Ureter (tissue), 1 donor: ENCODE measurements around the gene SOX6. TPM values are rescaled to one million over a fixed set of nuclear protein-coding genes. Genes with fewer than 3 reads are reported as not detected.

Experiments
- DNase-seq: peaks from one replicate; pipeline ENCODE4 v3.0.0-alpha.2; 2020; ENCODE audit warnings: low spot score
- total RNA-seq: library from RNA; stranded (reverse); gene quantifications from one replicate; pipeline ENCODE4 v1.2.4, GENCODE V29; 2023
- donor health status: DM: yes; HTN: yes; CAD: no.

SOX6 gene
- total RNA-seq, 1 donor from 2014 or later, result 6.4 TPM

GRCh38 chr11:16317712-16318111 is 38.6 kb downstream of the SOX6 start:
- DNase-seq, result no peak

- no peak for DNase-seq
Measured at GRCh38 chr11:16313846-16314245, 42.5 kb downstream of the SOX6 start.

GRCh38 chr11:16312233-16312765 is 44.0 kb downstream of the SOX6 start:
- no peak for DNase-seq

GRCh38 chr11:16311831-16312230 is 44.5 kb downstream of the SOX6 start:
- DNase-seq, result no peak

GRCh38 chr11:16310943-16311342 is 45.4 kb downstream of the SOX6 start:
- DNase-seq, result no peak

- DNase-seq, result no peak
Measured at GRCh38 chr11:16309226-16309625, 47.1 kb downstream of the SOX6 start.

- DNase-seq, result no peak
Measured at GRCh38 chr11:16301462-16301861, 54.9 kb downstream of the SOX6 start.

GRCh38 chr11:16299884-16300782 is 56.2 kb downstream of the SOX6 start:
- DNase-seq, result no peak

GRCh38 chr11:16299390-16299789 is 57.0 kb downstream of the SOX6 start:
- no peak for DNase-seq

- no peak for DNase-seq
Measured at GRCh38 chr11:16297332-16297731, 59.0 kb downstream of the SOX6 start.

GRCh38 chr11:16296273-16296672 is 60.1 kb downstream of the SOX6 start:
- no peak for DNase-seq

GRCh38 chr11:16295592-16295991 is 60.8 kb downstream of the SOX6 start:
- DNase-seq, result no peak

- DNase-seq, result no peak
Measured at GRCh38 chr11:16293204-16293681, 63.1 kb downstream of the SOX6 start.

GRCh38 chr11:16292167-16292859 is 64.0 kb downstream of the SOX6 start:
- DNase-seq, result no peak

- no peak for DNase-seq
Measured at GRCh38 chr11:16291729-16292128, 64.6 kb downstream of the SOX6 start.

- no peak for DNase-seq
Measured at GRCh38 chr11:16289541-16289940, 66.8 kb downstream of the SOX6 start.

- no peak for DNase-seq
Measured at GRCh38 chr11:16287630-16288280, 68.6 kb downstream of the SOX6 start.

- DNase-seq, result no peak
Measured at GRCh38 chr11:16286095-16286494, 70.3 kb downstream of the SOX6 start.

- peak; percentile 60 for DNase-seq
Measured at GRCh38 chr11:16280256-16280682, 76.1 kb downstream of the SOX6 start.

GRCh38 chr11:16279524-16279923 is 76.8 kb downstream of the SOX6 start:
- no peak for DNase-seq

GRCh38 chr11:16278979-16279378 is 77.4 kb downstream of the SOX6 start:
- DNase-seq, result no peak

GRCh38 chr11:16278273-16278672 is 78.1 kb downstream of the SOX6 start:
- no peak for DNase-seq
